Activated naive CD8-positive, alpha-beta T cell (primary cell): Measurements from ENCODE around the gene TTLL5.

Source experiments
- H3K27ac Mint-ChIP-seq: one replicate; pipeline ENCODE4 v1.8.0; 2021; ENCODE audit warnings: mixed read lengths
- H3K27me3 Mint-ChIP-seq: one replicate; pipeline ENCODE4 v1.8.0; 2021; ENCODE audit warnings: mixed read lengths
- H3K36me3 Mint-ChIP-seq: one replicate; pipeline ENCODE4 v1.8.0; 2021; ENCODE audit warnings: mixed read lengths
- H3K4me1 Mint-ChIP-seq: one replicate; pipeline ENCODE4 v1.8.0; 2021; ENCODE audit warnings: low read depth, mixed read lengths
- H3K4me3 Mint-ChIP-seq: one replicate; pipeline ENCODE4 v1.8.0; 2021; ENCODE audit warnings: mild to moderate bottlenecking, mixed read lengths
- H3K9me3 Mint-ChIP-seq: one replicate; pipeline ENCODE4 v1.8.0; 2021; ENCODE audit warnings: low read depth, mixed read lengths

The TTLL5 gene

DNA sequence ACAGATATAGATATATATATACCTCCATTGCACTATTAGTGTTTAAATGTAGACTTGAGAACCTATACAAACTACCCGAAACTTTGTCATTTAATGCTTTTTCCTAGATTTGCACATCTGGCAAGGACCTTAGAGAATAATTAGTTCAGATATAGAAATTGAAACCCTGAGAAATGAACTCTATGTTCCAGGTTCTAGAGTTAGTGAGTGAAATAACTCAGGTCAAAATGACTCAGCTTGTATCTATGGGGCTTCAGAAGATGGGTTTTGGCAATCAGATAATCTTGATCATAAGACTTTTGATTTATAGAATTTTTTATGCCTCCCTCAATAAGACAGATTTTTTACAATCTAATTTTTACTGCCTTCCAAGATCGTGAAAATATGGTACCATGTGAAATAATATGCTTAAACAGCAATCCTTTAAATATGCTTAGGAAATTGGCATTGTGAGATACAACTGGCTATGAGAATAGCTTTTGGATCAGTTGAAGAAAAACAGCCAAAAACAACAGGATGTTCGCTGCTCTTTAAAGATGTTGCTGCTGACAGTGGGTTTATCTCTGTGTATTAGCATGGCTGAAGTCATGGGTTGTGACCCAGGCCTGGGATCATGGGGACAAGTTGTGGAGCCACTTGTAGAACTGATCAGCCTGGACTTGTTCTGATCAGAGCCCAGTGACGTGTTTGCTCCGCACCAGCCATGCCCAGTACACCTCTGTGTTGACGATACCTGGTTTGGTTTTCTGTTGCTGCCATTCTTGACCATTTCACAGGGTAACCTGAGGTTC is 63.6 kb downstream of the TTLL5 start:
- Mint-ChIP-seq H3K27me3 (no peaks in the 10 kb centered on the region), H3K9me3 (no peaks in the 10 kb centered on the region)

DNA sequence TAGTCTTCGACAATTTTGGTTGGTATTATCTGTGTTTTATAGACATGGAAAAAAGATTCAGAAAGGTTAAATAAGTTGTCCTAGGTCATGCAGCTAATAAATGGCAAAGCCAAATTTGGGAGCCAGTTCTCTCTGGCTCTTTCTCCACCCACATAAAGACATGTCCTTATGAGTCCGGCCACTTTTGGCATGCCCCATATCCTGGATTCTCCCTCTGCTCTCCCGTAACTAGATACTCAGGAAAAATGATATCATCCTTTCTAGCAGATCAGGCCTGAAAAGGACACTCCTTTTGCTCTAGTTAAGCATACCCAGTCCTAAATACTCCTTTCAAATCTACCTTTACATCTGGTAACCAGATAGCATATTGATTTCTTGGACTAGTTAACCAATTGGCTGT is 64.4 kb downstream of the TTLL5 start:
- peaks cover 40% of the 10 kb centered on the region for H3K36me3 Mint-ChIP-seq
- H3K4me1 Mint-ChIP-seq = peaks cover 1% of the 10 kb centered on the region
- H3K4me3 Mint-ChIP-seq = no peak overlapping the region
- H3K27me3 Mint-ChIP-seq = no peaks in the 10 kb centered on the region
- H3K9me3 Mint-ChIP-seq = no peaks in the 10 kb centered on the region
- no peak overlapping the region for H3K27ac Mint-ChIP-seq

More for the DNA sequence above, 63.6 kb downstream of the TTLL5 start:
- Mint-ChIP-seq H3K36me3 (peaks cover 45% of the 10 kb centered on the region), H3K4me3 (no peak overlapping the region), H3K27ac (no peak overlapping the region), H3K4me1 (peaks cover 1% of the 10 kb centered on the region)

DNA sequence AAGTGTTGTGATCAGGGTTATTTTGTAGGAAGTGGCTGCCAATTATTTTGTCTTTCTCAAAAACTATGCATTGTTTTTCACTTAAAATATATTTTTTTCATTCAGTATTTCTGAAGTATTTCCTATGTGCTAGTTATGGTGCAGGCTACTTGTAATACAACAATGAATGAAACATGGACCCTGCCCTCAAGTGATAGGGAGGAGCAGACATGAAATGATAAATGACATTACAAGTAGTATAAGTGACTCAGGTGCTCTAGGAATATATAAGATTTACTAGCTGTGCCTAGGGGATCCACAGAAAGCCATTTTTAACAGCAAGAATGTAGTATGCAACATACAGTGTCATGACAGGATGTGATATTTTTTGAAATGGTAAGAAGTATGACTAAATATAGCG is 65.3 kb downstream of the TTLL5 start:
- peaks cover 1% of the 10 kb centered on the region for H3K4me1 Mint-ChIP-seq
- no peak overlapping the region for H3K4me3 Mint-ChIP-seq
- H3K9me3 Mint-ChIP-seq = no peaks in the 10 kb centered on the region
- H3K27me3 Mint-ChIP-seq = no peaks in the 10 kb centered on the region
- no peak overlapping the region for H3K27ac Mint-ChIP-seq
- H3K36me3 Mint-ChIP-seq = peaks cover 35% of the 10 kb centered on the region

DNA sequence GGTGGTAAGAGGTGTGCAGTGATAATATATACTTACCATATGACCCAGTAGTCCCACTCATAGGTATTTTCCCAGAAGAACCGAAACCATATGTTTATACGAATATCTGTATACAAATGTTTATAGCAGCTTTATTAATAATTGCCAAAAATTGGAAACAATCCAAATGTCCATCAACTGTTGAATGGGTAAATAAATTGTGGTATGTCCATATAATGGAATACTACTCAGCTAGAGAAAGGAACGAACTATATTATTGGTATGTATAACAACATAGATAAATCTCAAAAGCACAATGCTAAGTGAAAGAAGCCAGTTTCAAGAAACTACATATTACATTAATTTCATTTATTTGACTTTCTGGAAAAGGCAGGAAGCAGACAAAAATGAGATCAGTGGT is 66.1 kb downstream of the TTLL5 start:
- Mint-ChIP-seq H3K27me3 (no peaks in the 10 kb centered on the region), H3K4me3 (no peak overlapping the region), H3K4me1 (peaks cover 1% of the 10 kb centered on the region), H3K9me3 (no peaks in the 10 kb centered on the region), H3K36me3 (peaks cover 33% of the 10 kb centered on the region), H3K27ac (no peak overlapping the region)

DNA sequence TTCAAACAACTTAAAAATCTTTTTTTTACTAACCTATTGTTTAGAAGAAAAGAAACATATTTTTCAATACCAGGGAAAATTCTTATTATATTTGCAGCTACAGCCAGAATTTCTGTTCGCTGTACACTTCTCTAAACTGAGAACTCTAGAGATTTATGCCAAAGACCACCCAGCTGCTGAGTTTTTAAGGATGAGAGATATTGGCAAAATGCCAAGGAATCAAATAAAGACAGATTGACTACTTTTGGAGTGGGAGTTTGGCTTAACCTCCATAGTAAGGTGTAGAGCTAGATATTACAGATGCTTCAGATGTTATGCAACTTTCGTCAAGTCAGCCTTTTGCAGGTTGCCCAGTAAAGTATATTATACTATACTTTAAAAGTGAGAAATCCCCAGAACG is 71.8 kb downstream of the TTLL5 start:
- Mint-ChIP-seq H3K27ac (no peak overlapping the region), H3K36me3 (peaks cover 30% of the 10 kb centered on the region)

DNA sequence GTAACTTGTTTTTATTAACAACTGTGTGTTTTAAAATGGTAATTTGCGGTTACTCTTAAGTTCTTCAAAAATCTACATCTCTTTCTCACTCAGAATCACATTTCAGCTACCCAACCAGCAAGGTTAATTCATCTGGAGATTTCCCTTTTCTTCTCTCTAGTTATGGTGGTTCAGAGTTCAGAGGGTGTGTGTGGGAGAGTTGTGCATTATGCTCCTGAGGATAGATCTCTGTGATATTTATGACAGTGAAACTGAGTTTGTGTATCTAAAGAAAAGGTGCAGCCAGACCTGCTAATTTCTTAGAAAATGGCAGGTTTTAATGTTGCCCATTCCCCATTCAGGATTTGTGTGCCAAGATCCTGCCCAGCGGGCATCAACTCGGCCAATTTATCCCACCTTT is 73.8 kb downstream of the TTLL5 start:
- no peaks in the 10 kb centered on the region for H3K9me3 Mint-ChIP-seq
- no peaks in the 10 kb centered on the region for H3K4me1 Mint-ChIP-seq
- H3K27me3 Mint-ChIP-seq = no peaks in the 10 kb centered on the region
- no peak overlapping the region for H3K27ac Mint-ChIP-seq
- H3K36me3 Mint-ChIP-seq = peaks cover 26% of the 10 kb centered on the region
- no peak overlapping the region for H3K4me3 Mint-ChIP-seq

More for the DNA sequence above, 71.8 kb downstream of the TTLL5 start:
- Mint-ChIP-seq H3K4me1 (no peaks in the 10 kb centered on the region), H3K9me3 (no peaks in the 10 kb centered on the region), H3K4me3 (no peak overlapping the region), H3K27me3 (no peaks in the 10 kb centered on the region)

DNA sequence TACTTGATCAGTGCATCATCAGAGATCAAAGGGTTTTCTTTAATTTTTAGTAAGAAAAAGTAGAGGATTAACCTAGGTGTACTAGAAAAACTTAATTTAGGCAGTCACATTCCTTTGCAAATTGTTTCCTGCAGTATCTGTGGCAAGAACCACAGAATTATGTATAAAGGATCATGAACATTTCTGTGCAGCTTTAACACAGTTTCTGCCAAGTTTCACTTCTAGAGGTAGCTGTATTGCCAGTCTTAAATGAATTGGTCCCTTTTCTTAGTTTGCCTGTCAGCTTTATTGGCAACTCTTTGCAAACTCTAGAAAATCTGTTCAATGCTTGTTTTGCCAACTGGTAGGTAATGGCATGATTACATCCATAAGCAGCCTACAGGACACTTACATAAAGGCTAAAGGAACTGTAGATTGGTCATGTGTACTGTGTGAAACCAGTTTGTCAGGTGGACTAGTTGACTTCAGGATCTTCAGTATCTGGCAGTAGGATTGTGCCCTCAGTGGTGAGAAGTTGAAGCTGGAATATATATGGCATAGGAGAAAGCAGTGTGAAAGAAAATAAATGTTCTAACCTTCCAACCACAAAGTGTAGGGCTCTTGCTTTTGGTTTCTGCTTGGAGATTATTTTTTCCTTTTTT is 75.9 kb downstream of the TTLL5 start:
- no peaks in the 10 kb centered on the region for H3K4me1 Mint-ChIP-seq
- H3K27ac Mint-ChIP-seq = no peak overlapping the region
- H3K9me3 Mint-ChIP-seq = no peaks in the 10 kb centered on the region
- H3K4me3 Mint-ChIP-seq = no peak overlapping the region
- H3K36me3 Mint-ChIP-seq = peaks cover 30% of the 10 kb centered on the region
- H3K27me3 Mint-ChIP-seq = no peaks in the 10 kb centered on the region

DNA sequence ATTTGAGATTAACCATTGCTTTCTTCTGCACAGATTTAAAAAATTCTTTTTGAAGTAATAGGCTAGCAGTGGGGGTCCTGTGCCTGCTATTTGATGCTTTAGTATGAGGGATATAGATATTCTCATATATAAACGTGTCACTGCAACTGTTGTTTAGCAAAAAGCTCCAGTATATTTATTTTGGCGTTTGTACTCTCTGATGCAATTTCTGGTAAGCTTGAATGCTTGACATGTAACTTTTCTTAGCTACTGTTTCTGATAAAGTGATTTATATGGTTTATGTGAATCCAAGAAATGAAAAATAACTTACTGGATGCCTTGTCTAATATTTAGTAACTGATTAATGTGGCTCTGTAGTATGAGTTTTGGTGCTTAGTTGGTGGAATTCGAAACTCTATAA is 77.1 kb downstream of the TTLL5 start:
- Mint-ChIP-seq H3K27ac (no peak overlapping the region), H3K4me3 (no peak overlapping the region), H3K27me3 (no peaks in the 10 kb centered on the region), H3K4me1 (no peaks in the 10 kb centered on the region), H3K9me3 (no peaks in the 10 kb centered on the region), H3K36me3 (peaks cover 30% of the 10 kb centered on the region)

DNA sequence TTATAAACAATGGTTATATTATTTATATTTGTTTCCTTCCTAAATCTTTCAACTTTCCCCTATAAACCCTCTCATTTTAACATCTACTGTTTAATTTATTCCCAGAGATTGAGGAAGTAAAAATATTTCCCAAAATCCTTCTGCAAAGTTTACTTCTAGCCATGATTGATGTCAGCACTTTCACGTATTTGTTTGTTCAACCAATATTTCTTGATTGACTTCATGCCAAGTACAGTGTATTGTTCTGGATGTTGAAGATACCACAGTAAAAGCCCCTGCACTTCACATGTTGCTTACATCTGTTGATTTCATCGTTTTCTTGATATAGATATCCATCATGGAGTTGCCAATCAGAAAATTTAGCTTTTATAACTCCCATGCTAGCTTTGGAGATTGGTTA is 81.8 kb downstream of the TTLL5 start:
- Mint-ChIP-seq H3K4me3 (no peak overlapping the region), H3K4me1 (no peaks in the 10 kb centered on the region), H3K27me3 (no peaks in the 10 kb centered on the region), H3K27ac (no peak overlapping the region), H3K9me3 (peaks cover 10% of the 10 kb centered on the region), H3K36me3 (peaks cover 43% of the 10 kb centered on the region)

DNA sequence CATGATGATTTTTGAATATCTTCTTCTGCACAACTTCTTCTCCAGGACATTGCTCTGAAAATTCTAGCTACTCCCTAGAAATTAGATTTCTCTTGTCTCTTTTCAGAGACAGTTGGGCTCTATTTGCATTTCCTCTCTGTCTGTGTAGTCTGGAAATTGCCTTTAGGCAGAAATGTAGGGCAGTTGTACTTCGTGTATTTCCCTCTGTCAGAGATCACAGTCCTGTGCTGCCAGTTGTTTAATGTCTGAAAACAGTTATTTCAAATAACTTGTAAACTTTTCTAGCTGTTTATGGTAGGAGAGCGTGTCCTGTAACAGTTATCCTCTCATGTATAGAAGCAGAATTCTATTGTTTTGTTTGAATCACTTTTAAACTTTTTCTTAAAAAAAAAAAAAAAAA is 86.9 kb downstream of the TTLL5 start:
- Mint-ChIP-seq H3K27me3 (no peaks in the 10 kb centered on the region), H3K27ac (no peak overlapping the region), H3K9me3 (peaks cover 11% of the 10 kb centered on the region), H3K4me3 (no peak overlapping the region), H3K4me1 (no peaks in the 10 kb centered on the region), H3K36me3 (peaks cover 48% of the 10 kb centered on the region)

DNA sequence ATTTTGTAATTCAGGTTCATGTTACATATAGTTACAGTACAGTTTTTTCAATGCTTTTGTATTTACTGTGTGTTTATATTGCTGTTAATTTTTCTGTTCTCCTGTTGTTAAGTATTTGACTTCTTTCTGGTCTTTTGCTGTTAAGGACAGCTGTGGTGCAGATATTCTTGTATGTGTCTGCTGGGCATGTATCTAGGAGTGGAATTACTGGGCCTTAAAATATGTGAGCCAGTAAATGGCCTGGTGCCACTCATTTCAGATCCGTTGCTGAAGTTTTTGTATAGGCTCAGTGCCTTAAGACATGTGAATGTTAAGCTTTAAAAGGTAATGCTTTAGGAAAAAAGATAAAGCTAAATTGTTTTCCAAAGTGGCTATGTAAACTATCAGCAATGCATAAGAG is 87.3 kb downstream of the TTLL5 start:
- Mint-ChIP-seq H3K27me3 (no peaks in the 10 kb centered on the region), H3K27ac (no peak overlapping the region), H3K4me3 (no peak overlapping the region), H3K9me3 (peaks cover 11% of the 10 kb centered on the region), H3K36me3 (peaks cover 50% of the 10 kb centered on the region), H3K4me1 (no peaks in the 10 kb centered on the region)

DNA sequence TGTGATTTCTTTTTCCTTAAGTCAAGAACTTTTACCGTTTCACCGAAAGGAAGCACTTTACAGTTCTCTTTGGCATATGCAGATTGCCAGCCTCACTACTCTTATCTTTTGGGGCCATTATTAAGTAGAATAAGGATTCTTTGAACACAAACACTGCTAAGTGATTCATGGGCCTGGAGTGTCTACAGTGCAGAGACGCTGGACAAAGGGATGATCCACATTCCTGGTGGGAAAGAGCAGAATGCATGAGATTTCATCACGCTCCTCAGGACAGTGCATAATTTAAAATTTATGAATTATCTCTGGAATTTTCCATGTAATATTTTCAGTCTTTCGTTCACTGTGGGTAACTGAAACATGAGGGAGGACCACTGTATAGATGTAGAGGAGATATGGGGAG is 90.2 kb downstream of the TTLL5 start:
- H3K4me3 Mint-ChIP-seq = no peak overlapping the region
- H3K9me3 Mint-ChIP-seq = peaks cover 11% of the 10 kb centered on the region
- no peaks in the 10 kb centered on the region for H3K4me1 Mint-ChIP-seq
- no peaks in the 10 kb centered on the region for H3K27me3 Mint-ChIP-seq
- no peak overlapping the region for H3K27ac Mint-ChIP-seq
- peaks cover 43% of the 10 kb centered on the region for H3K36me3 Mint-ChIP-seq

DNA sequence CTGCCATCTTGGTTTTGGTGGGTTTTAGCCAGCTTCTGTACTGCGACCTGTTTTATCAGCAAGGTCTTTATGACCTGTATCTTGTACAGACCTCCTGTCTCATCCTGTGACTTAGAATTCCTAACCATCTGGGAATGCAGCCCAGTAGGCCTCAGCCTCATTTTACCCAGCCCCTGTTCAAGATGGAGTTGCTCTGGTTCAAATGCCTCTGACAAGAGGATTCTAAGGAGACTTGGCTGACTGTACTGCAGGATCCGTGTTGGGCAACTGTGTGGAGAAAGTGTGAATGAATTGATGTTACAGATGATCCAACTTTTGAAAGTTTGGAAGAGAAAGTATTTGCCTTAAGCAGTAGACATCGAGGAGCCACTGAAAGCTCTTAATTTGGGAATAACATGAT is 91.0 kb downstream of the TTLL5 start:
- no peaks in the 10 kb centered on the region for H3K4me1 Mint-ChIP-seq
- H3K36me3 Mint-ChIP-seq = peaks cover 38% of the 10 kb centered on the region
- H3K27me3 Mint-ChIP-seq = no peaks in the 10 kb centered on the region
- H3K9me3 Mint-ChIP-seq = peaks cover 7% of the 10 kb centered on the region
- H3K27ac Mint-ChIP-seq = no peak overlapping the region
- no peak overlapping the region for H3K4me3 Mint-ChIP-seq

DNA sequence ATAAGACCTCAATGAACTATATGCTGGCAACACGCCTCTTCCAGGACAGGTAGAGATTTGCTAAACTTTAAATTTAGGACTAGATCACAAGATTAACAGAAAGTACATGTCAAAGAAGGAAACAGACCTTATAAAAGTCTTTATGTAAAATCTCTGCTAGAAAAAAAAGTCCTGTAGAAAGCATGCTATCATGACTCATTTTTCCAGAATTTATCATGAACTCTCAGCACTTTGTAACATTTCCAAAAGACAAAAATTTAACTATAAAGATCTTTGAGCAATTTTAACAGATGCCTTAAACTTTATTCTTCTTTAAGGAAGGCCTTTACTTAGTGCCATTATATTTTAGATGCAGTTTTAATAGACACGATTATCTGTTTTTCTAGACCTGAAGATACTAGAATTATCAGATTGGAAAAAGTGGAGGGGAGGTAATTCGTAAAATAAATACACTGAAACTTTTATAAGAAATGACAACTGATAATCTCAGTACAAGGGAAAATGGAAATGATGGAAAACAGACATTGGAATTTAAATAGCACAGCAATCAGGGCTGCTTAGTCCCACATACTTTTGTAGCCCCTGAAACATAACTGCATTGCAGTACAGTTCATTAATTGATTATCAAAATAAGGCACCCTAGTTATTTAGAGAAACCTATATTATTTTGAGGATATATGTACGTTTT is 92.0 kb downstream of the TTLL5 start:
- Mint-ChIP-seq H3K4me1 (no peaks in the 10 kb centered on the region), H3K27me3 (no peaks in the 10 kb centered on the region), H3K27ac (no peak overlapping the region), H3K9me3 (no peaks in the 10 kb centered on the region), H3K4me3 (no peak overlapping the region), H3K36me3 (peaks cover 33% of the 10 kb centered on the region)

DNA sequence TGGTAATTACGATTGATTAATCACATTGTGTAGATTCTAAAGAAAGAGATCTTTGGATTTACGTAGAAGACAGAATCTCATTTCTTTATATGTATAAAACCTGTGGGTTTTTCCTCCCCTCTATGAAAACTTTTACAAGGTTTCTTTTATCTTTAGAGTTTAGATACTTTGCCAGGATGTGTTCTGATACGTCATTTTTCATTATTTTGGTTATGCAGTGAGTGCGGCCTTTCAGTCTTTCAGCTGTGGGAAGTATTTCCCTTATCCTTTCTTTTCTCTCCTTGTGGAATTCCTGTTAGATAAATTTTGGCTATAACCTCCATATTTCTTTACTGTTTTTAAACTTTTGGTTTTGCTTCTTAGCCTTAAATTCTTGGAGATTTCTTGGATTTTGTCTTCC is 92.7 kb downstream of the TTLL5 start:
- H3K27me3 Mint-ChIP-seq = no peaks in the 10 kb centered on the region
- H3K27ac Mint-ChIP-seq = no peak overlapping the region
- H3K4me1 Mint-ChIP-seq = no peaks in the 10 kb centered on the region
- no peak overlapping the region for H3K4me3 Mint-ChIP-seq
- H3K9me3 Mint-ChIP-seq = no peaks in the 10 kb centered on the region
- H3K36me3 Mint-ChIP-seq = peaks cover 29% of the 10 kb centered on the region
